HG02884 (cell line): Measurements from ENCODE around the gene ENTREP3.
"Not testable (repeated sequence)": the region's sequence is repeated elsewhere in the genome, so short reads cannot be mapped to it uniquely, and the experiment has no call there.

Source experiments
- ATAC-seq: cut with Tn5 transposase; IDR thresholded peaks from one replicate; pipeline ENCODE4 v1.9.1; 2021; ENCODE audit warnings: mild to moderate bottlenecking, moderate library complexity; ENCODE audit not compliant: unreplicated experiment

The ENTREP3 gene

GRCh38 chr1:155255243-155256007 is at the start of gene ENTREP3:
Gene ENTREP3 (minus strand): TSS chr1:155255483. CDS start chr1:155254877, 606 bp downstream.
- no peak for ATAC-seq

GRCh38 chr1:155304558-155305063 is 49.3 kb upstream of the ENTREP3 start:
- ATAC-seq: no peak

GRCh38 chr1:155301342-155301841 is 46.1 kb upstream of the ENTREP3 start, which contains the start of gene PKLR:
Gene PKLR (minus strand): TSS chr1:155301438. CDS start chr1:155301395, 43 bp downstream.
- ATAC-seq: no peak

- no peak for ATAC-seq
Observed at GRCh38 chr1:155300553-155301329, 45.5 kb upstream of the ENTREP3 start.

GRCh38 chr1:155300024-155300423 is 44.7 kb upstream of the ENTREP3 start:
- ATAC-seq: no peak

GRCh38 chr1:155297384-155297783 is 42.1 kb upstream of the ENTREP3 start:
- no peak for ATAC-seq

GRCh38 chr1:155296661-155297060 is 41.4 kb upstream of the ENTREP3 start:
- ATAC-seq: no peak

GRCh38 chr1:155295942-155296267 is 40.6 kb upstream of the ENTREP3 start:
- ATAC-seq: no peak

GRCh38 chr1:155295183-155295941 is 40.1 kb upstream of the ENTREP3 start:
- no peak for ATAC-seq

- no peak for ATAC-seq
Observed at GRCh38 chr1:155294520-155295182, 39.4 kb upstream of the ENTREP3 start.

GRCh38 chr1:155293086-155293749 is 37.9 kb upstream of the ENTREP3 start:
- no peak for ATAC-seq

- ATAC-seq: not testable (repeated sequence)
Observed at GRCh38 chr1:155291006-155291405, 35.7 kb upstream of the ENTREP3 start.

GRCh38 chr1:155287987-155288543 is 32.8 kb upstream of the ENTREP3 start:
- ATAC-seq: no peak

GRCh38 chr1:155286544-155286943 is 31.3 kb upstream of the ENTREP3 start:
- no peak for ATAC-seq

GRCh38 chr1:155285631-155286044 is 30.4 kb upstream of the ENTREP3 start:
- no peak for ATAC-seq

GRCh38 chr1:155285063-155285462 is 29.8 kb upstream of the ENTREP3 start:
- no peak for ATAC-seq

GRCh38 chr1:155284476-155284875 is 29.2 kb upstream of the ENTREP3 start:
- no peak for ATAC-seq

GRCh38 chr1:155282488-155283091 is 27.3 kb upstream of the ENTREP3 start:
- no peak for ATAC-seq

- ATAC-seq: no peak
Observed at GRCh38 chr1:155279268-155279667, 24.0 kb upstream of the ENTREP3 start.
